Keratinocyte (primary cell): ENCODE data around the gene GAP43.

Experiments
- CTCF ChIP-seq, 3 experiments: IDR thresholded peaks in 1 of 3; conservative IDR thresholded peaks in 1 of 3; optimal IDR thresholded peaks in 1 of 3; 2 replicates in 2 of 3; 3 replicates in 1 of 3; pipeline versions ENCODE3 to v1.5.1; 2011; ENCODE audit warnings: low read length in 3 of 3, mild to moderate bottlenecking in 3 of 3, moderate library complexity in 2 of 3, control low read depth in 1 of 3, inconsistent platforms in 1 of 3; ENCODE audit not compliant: insufficient read depth in 2 of 3; ENCODE audit errors: extremely low read depth in 1 of 3
- EZH2 ChIP-seq: IDR thresholded peaks from one replicate; pipeline ENCODE4 v1.6.1; 2012; ENCODE audit warnings: inconsistent platforms, mild to moderate bottlenecking, low read length, moderate library complexity

- no peak for TF ChIP-seq CTCF (optimal IDR thresholded peaks at IDR 0.05 in 1 of 3, IDR thresholded peaks at IDR 0.05 in 1 of 3, conservative IDR thresholded peaks at IDR 0.05 in 1 of 3; ENCODE audit: extremely low read depth in 1 of 3, insufficient read depth in 2 of 3, low read length in 3 of 3)
- TF ChIP-seq EZH2, result no peak
Observed at GRCh38 chr3:115760716-115761115, 137.4 kb downstream of the GAP43 start.
